HL-60 (cell line): ENCODE results near the gene CRIM1.
A peak's percentile ranks its signal among the peaks of the same experiment; 100 is the strongest.

Experiments
- CTCF ChIP-seq: IDR thresholded peaks from one replicate; pipeline ENCODE4 v1.5.1; 2011; ENCODE audit warnings: low read length, control low read depth, inconsistent platforms; ENCODE audit not compliant: insufficient read depth
- GABPA ChIP-seq: IDR thresholded peaks from 2 replicates; pipeline ENCODE4 v1.6.1; 2012; ENCODE audit warnings: low read depth
- POLR2AphosphoS5 ChIP-seq: IDR thresholded peaks from 2 replicates; pipeline ENCODE4 v1.6.1; 2012; ENCODE audit warnings: low read depth
- SPI1 ChIP-seq: IDR thresholded peaks from 2 replicates; pipeline ENCODE4 v1.6.1; 2012; ENCODE audit warnings: low read depth, mild to moderate bottlenecking, borderline replicate concordance
- TF ChIP-seq, protein P1 (sequence below): IDR thresholded peaks from 2 replicates; pipeline ENCODE4 v1.6.1; 2012; ENCODE audit warnings: low read depth; ENCODE audit not compliant: insufficient replicate concordance

- TF ChIP-seq CTCF (peak; percentile 33), POLR2AphosphoS5 (no peak), GABPA (no peak), SPI1 (no peak)
- TF ChIP-seq, protein P1, sequence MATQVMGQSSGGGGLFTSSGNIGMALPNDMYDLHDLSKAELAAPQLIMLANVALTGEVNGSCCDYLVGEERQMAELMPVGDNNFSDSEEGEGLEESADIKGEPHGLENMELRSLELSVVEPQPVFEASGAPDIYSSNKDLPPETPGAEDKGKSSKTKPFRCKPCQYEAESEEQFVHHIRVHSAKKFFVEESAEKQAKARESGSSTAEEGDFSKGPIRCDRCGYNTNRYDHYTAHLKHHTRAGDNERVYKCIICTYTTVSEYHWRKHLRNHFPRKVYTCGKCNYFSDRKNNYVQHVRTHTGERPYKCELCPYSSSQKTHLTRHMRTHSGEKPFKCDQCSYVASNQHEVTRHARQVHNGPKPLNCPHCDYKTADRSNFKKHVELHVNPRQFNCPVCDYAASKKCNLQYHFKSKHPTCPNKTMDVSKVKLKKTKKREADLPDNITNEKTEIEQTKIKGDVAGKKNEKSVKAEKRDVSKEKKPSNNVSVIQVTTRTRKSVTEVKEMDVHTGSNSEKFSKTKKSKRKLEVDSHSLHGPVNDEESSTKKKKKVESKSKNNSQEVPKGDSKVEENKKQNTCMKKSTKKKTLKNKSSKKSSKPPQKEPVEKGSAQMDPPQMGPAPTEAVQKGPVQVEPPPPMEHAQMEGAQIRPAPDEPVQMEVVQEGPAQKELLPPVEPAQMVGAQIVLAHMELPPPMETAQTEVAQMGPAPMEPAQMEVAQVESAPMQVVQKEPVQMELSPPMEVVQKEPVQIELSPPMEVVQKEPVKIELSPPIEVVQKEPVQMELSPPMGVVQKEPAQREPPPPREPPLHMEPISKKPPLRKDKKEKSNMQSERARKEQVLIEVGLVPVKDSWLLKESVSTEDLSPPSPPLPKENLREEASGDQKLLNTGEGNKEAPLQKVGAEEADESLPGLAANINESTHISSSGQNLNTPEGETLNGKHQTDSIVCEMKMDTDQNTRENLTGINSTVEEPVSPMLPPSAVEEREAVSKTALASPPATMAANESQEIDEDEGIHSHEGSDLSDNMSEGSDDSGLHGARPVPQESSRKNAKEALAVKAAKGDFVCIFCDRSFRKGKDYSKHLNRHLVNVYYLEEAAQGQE: no peak
Observed at GRCh38 chr2:36351736-36352349, 3.7 kb upstream of the CRIM1 start.
